Mesothelial cell of epicardium (in vitro differentiated cells): Measurements from ENCODE around the gene ANKRD31. TPM values are rescaled to one million over a fixed set of nuclear protein-coding genes. Genes with fewer than 3 reads are reported as not detected.

Experiments
- DNase-seq, 2 experiments: peaks; one replicate each; pipeline ENCODE4 v3.0.0; 2021; ENCODE audit warnings: low spot score in 2 of 2; ENCODE audit not compliant: unreplicated experiment in 2 of 2
- H3K27ac Mint-ChIP-seq: 2 replicates; pipeline ENCODE4 v1.8.0; 2021; ENCODE audit warnings: mixed read lengths
- H3K27me3 Mint-ChIP-seq: 2 replicates; pipeline ENCODE4 v1.8.0; 2021; ENCODE audit warnings: low read depth, mixed read lengths
- H3K36me3 Mint-ChIP-seq: 2 replicates; pipeline ENCODE4 v1.8.0; 2021; ENCODE audit warnings: mixed read lengths
- H3K4me1 Mint-ChIP-seq: 2 replicates; pipeline ENCODE4 v1.8.0; 2021; ENCODE audit warnings: mixed read lengths
- H3K4me3 Mint-ChIP-seq: 2 replicates; pipeline ENCODE4 v1.8.0; 2021; ENCODE audit warnings: mild to moderate bottlenecking, moderate library complexity, mixed read lengths
- H3K9me3 Mint-ChIP-seq: 2 replicates; pipeline ENCODE4 v1.8.0; 2021; ENCODE audit warnings: mixed read lengths
- CTCF ChIP-seq: fragments of 200-600 bp; sonication (generic); IDR thresholded peaks from one replicate; pipeline ENCODE4 v1.5.0; 2021; ENCODE audit warnings: antibody characterized with exemption; ENCODE audit not compliant: unreplicated experiment
- total RNA-seq: library from RNA; stranded (reverse); gene quantifications from 3 replicates; pipeline ENCODE4 v1.2.1, GENCODE V29; 2021

Gene ANKRD31
- 1.1 to 1.4 TPM (median 1.3 TPM) in 3 replicates for total RNA-seq

DNA sequence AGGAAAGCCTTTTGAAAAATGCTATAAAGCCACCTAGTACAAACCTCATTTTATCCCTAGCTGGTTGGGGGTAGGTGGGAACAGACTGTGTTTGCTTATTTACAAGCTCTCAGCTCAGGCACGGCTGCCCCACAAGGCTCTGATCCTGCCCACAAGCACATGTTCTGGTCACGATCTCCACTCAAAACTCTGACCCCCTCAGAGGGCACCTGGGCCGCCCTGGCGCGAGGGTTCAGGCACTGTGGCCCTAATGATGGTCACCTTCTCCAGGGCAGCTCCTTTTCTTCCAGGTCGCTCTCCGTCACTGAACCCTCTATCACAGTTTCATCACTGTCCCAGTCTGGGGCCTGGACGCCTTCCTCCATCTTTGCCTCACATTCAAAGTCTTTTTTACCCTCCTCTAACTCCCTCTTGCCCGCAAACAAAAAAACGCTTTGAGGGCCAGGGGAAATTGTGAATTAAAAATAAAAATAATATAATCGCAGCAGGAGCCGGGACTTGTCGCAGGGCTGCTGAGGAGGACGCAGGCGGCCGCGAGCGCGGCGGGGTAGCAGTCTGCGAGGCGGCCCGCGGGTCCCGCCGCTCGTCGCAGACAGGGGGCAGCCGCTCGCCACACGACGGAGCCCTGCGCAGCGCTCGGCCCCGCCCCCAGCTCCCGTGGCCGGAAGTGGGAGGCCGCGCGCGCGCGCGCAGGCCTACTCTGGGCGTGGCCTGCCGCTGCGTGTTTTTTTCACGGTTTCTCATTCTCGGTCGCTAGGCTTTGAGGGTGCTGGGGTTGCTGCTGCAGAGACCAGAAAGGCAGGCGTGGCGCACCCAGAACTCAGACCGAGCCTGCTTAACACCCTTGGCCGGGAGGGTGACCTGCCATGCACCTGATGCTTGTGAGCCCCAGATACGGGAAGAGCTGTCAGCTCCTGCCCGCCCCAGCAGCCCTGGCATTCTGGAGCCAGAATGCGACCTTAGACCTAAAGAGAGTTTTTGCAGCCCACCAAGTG, at the start of gene ANKRD31:
TSS of gene ANKRD31 (minus strand) at position 557 of the 995 bp plus-strand sequence. CDS start at position 365, 192 bp downstream.
- H3K4me1 Mint-ChIP-seq: peaks cover 27% of the 10 kb centered on the region
- no peaks in the 10 kb centered on the region for H3K36me3 Mint-ChIP-seq
- no peaks in the 10 kb centered on the region for H3K9me3 Mint-ChIP-seq
- DNase-seq: peak; percentile 77 to 89
- no peaks in the 10 kb centered on the region for H3K27me3 Mint-ChIP-seq
- H3K4me3 Mint-ChIP-seq: peak within 1 kb of the TSS; percentile 89
- peak; percentile 73 for TF ChIP-seq CTCF
- H3K27ac Mint-ChIP-seq: peak within 1 kb of the TSS; percentile 97

DNA sequence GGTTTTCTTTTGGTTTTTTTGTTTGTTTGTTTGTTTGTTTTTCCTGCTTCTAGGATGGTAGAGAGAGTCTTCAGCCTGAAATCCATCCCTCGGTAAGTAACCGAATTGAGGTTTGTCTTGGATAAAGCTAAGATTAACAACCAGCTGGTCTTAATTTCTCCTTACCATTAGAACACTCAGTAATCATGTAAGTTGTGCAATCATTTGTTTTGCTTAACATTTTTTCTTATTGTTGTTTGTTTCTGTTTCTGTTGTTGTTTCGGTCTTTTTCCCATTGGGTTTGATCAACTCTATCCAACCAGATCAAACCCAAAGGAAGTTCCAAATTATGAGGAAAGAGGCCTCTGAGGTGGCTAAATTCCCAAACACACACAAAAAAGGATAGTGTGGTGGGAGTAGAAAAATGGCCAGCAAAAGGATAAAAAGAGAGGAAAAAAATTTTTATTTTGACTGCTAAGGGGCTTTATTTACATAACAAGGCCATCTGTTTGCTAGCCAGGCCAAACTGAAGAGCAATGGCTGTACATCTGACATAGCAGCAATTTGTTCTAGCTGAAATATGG, 49.6 kb upstream of the ANKRD31 start:
- TF ChIP-seq CTCF: no peak
- no peaks in the 10 kb centered on the region for H3K27me3 Mint-ChIP-seq
- H3K4me3 Mint-ChIP-seq: no peak overlapping the region
- no peak for DNase-seq
- H3K36me3 Mint-ChIP-seq: no peaks in the 10 kb centered on the region
- no peak overlapping the region for H3K27ac Mint-ChIP-seq
- no peaks in the 10 kb centered on the region for H3K4me1 Mint-ChIP-seq
- H3K9me3 Mint-ChIP-seq: peaks cover 28% of the 10 kb centered on the region

GRCh38 chr5:75282581-75282980, 45.9 kb upstream of the ANKRD31 start:
- H3K36me3 Mint-ChIP-seq: no peaks in the 10 kb centered on the region
- H3K27me3 Mint-ChIP-seq: no peaks in the 10 kb centered on the region
- no peaks in the 10 kb centered on the region for H3K9me3 Mint-ChIP-seq
- TF ChIP-seq CTCF: no peak
- H3K4me1 Mint-ChIP-seq: no peaks in the 10 kb centered on the region
- H3K27ac Mint-ChIP-seq: no peak overlapping the region
- H3K4me3 Mint-ChIP-seq: no peak overlapping the region
- DNase-seq: no peak

DNA sequence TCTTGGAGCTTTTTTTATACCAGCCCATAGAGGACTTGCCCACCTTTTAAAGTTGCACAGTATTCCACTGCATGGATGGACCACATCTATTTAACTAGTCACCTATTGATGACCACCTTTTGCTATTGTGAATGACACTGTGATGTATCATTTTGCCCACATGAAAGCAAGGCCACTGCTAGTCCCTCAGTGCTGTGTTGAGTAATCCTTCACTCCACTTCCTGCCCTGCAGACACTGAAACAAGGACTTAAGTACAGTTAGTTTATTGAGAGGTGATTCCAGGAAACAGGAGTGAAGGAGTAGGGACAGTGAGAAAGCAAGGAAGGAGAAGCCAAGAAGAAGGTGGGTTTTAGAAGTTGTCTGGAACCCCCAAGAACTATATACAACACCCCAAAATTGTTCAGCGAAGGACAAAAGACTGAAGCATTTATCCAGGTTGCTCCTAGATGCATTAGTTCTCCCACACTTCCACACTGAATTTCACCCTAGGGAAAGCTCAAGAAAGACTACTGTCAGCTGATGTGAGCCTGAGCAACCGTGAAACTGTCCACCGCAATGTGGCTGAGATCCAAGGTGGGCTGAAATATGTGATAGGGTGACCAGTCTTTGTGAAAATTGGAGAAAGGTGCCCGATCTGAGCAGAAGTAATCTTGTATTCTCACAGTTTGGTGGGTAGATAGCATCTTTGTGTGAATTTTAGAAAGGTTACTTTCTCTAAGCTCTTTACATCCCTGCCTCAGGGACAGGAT, 45.2 kb upstream of the ANKRD31 start:
- Mint-ChIP-seq H3K27ac (no peak overlapping the region), H3K4me3 (no peak overlapping the region), H3K4me1 (no peaks in the 10 kb centered on the region), H3K36me3 (no peaks in the 10 kb centered on the region), H3K9me3 (no peaks in the 10 kb centered on the region), H3K27me3 (no peaks in the 10 kb centered on the region)
- DNase-seq: no peak
- no peak for TF ChIP-seq CTCF

- H3K4me3 Mint-ChIP-seq: no peak overlapping the region
- H3K9me3 Mint-ChIP-seq: no peaks in the 10 kb centered on the region
- DNase-seq: no peak
- no peaks in the 10 kb centered on the region for H3K4me1 Mint-ChIP-seq
- no peaks in the 10 kb centered on the region for H3K27me3 Mint-ChIP-seq
- H3K27ac Mint-ChIP-seq: no peak overlapping the region
- no peak for TF ChIP-seq CTCF
- no peaks in the 10 kb centered on the region for H3K36me3 Mint-ChIP-seq
These were observed 42.6 kb upstream of the ANKRD31 start for GRCh38 chr5:75279321-75279720.
